Subcutaneous abdominal adipose tissue (tissue), 5 donors: Measurements from ENCODE around the gene FSCN2.

ENCODE experiments used
- H3K27ac ChIP-seq: one replicate; pipeline ENCODE4 v1.7.0; 2013; ENCODE audit warnings: low read depth, mild to moderate bottlenecking, inconsistent platforms, low read length, moderate library complexity
- H3K27me3 ChIP-seq, 5 donors: one replicate each; pipeline ENCODE4 v1.7.0; 2013; ENCODE audit warnings: low read length in 5 of 5, inconsistent platforms in 1 of 5; ENCODE audit not compliant: control insufficient read depth in 5 of 5, insufficient read depth in 4 of 5
- H3K36me3 ChIP-seq, 5 donors: one replicate each; pipeline ENCODE4 v1.7.0; 2013; ENCODE audit warnings: low read length in 5 of 5; ENCODE audit not compliant: control insufficient read depth in 5 of 5, insufficient read depth in 5 of 5
- H3K4me1 ChIP-seq, 5 donors: one replicate each; pipeline ENCODE4 v1.7.0; 2013; ENCODE audit warnings: low read length in 5 of 5, mild to moderate bottlenecking in 3 of 5, moderate library complexity in 1 of 5; ENCODE audit not compliant: control insufficient read depth in 5 of 5, insufficient read depth in 5 of 5
- H3K4me3 ChIP-seq, 5 donors: one replicate each; pipeline ENCODE4 v1.7.0; 2013; ENCODE audit warnings: low read length in 5 of 5, low read depth in 1 of 5
- H3K9ac ChIP-seq, 5 donors: one replicate each; pipeline ENCODE4 v1.7.0; 2013; ENCODE audit warnings: low read length in 5 of 5, mild to moderate bottlenecking in 4 of 5, moderate library complexity in 3 of 5
- H3K9me3 ChIP-seq, 5 donors: one replicate each; pipeline ENCODE4 v1.7.0; 2013; ENCODE audit warnings: low read length in 5 of 5; ENCODE audit not compliant: control insufficient read depth in 5 of 5
- donor health status: healthy.
- donor health status: healthy.
- donor health status: healthy.
- donor health status: healthy.
- donor health status: healthy.

FSCN2 gene

GRCh38 chr17:81549826-81550225 lies 21.6 kb downstream of the FSCN2 start:
- no peak overlapping the region for H3K27ac ChIP-seq
- no peak overlapping the region for H3K9ac ChIP-seq
- no peak overlapping the region for H3K4me3 ChIP-seq
- peaks cover 0 to 55% (median 47%) of the 10 kb centered on the region in 5 donors for H3K36me3 ChIP-seq
- H3K9me3 ChIP-seq = no peaks in the 10 kb centered on the region
- H3K4me1 ChIP-seq = peaks cover 5 to 40% (median 30%) of the 10 kb centered on the region in 5 donors
- H3K27me3 ChIP-seq = no peaks in the 10 kb centered on the region

GRCh38 chr17:81550285-81550684 lies 22.1 kb downstream of the FSCN2 start:
- H3K36me3 ChIP-seq = peaks cover 0 to 50% (median 43%) of the 10 kb centered on the region in 5 donors
- no peaks in the 10 kb centered on the region for H3K9me3 ChIP-seq
- peaks cover 5 to 40% (median 30%) of the 10 kb centered on the region in 5 donors for H3K4me1 ChIP-seq
- H3K27me3 ChIP-seq = no peaks in the 10 kb centered on the region
- H3K9ac ChIP-seq = no peak overlapping the region
- H3K27ac ChIP-seq = no peak overlapping the region
- no peak overlapping the region for H3K4me3 ChIP-seq

- no peaks in the 10 kb centered on the region for H3K9me3 ChIP-seq
- H3K27ac ChIP-seq = no peak overlapping the region
- peak overlapping the region in 4 of 5 donors; percentile 76 to 94 (median 86) for H3K4me3 ChIP-seq
- peaks cover 5 to 40% (median 30%) of the 10 kb centered on the region in 5 donors for H3K4me1 ChIP-seq
- no peaks in the 10 kb centered on the region for H3K27me3 ChIP-seq
- H3K36me3 ChIP-seq = peaks cover 0 to 44% (median 36%) of the 10 kb centered on the region in 5 donors
- peak overlapping the region in 3 of 5 donors; percentile 78 to 87 (median 87) for H3K9ac ChIP-seq
These were observed 22.8 kb downstream of the FSCN2 start for GRCh38 chr17:81550830-81551457.

GRCh38 chr17:81551458-81552243 lies 23.5 kb downstream of the FSCN2 start:
- Histone ChIP-seq H3K27ac (peak overlapping the region; percentile 85), H3K9me3 (no peaks in the 10 kb centered on the region), H3K4me1 (peaks cover 5 to 40% (median 30%) of the 10 kb centered on the region in 5 donors), H3K9ac (peak overlapping the region in 4 of 5 donors; percentile 74 to 87 (median 82)), H3K27me3 (no peaks in the 10 kb centered on the region), H3K36me3 (peaks cover 0 to 44% (median 35%) of the 10 kb centered on the region in 5 donors), H3K4me3 (peak overlapping the region in 4 of 5 donors; percentile 76 to 94 (median 86))

GRCh38 chr17:81552244-81553017 lies 24.3 kb downstream of the FSCN2 start, which contains the start of gene FAAP100:
TSS of gene FAAP100 (minus strand) at chr17:81552353. CDS start at chr17:81552330, 23 bp downstream.
- Histone ChIP-seq H3K27ac (peak within 1 kb of the TSS; percentile 85), H3K4me1 (peaks cover 5 to 40% (median 30%) of the 10 kb centered on the region in 5 donors), H3K36me3 (peaks cover 0 to 44% (median 35%) of the 10 kb centered on the region in 5 donors)

GRCh38 chr17:81553018-81553615 lies 24.9 kb downstream of the FSCN2 start:
- Histone ChIP-seq H3K27me3 (no peaks in the 10 kb centered on the region), H3K4me3 (peak overlapping the region; percentile 76 to 94 (median 86)), H3K9ac (peak overlapping the region; percentile 19 to 81 (median 75)), H3K36me3 (peaks cover 0 to 44% (median 35%) of the 10 kb centered on the region in 5 donors), H3K27ac (peak overlapping the region; percentile 85), H3K9me3 (no peaks in the 10 kb centered on the region), H3K4me1 (peaks cover 5 to 40% (median 30%) of the 10 kb centered on the region in 5 donors)

More at GRCh38 chr17:81552244-81553017, 24.3 kb downstream of the FSCN2 start, which contains the start of gene FAAP100:
- H3K9me3 ChIP-seq = no peaks in the 10 kb centered on the region
- H3K4me3 ChIP-seq = peak within 1 kb of the TSS; percentile 76 to 94 (median 86)
- H3K27me3 ChIP-seq = no peaks in the 10 kb centered on the region
- peak within 1 kb of the TSS; percentile 19 to 87 (median 78) for H3K9ac ChIP-seq

- H3K9ac ChIP-seq = peak overlapping the region in 2 of 5 donors; percentile 75 to 78
- peaks cover 0 to 45% (median 40%) of the 10 kb centered on the region in 5 donors for H3K36me3 ChIP-seq
These were observed 25.5 kb downstream of the FSCN2 start for GRCh38 chr17:81553616-81554181.

GRCh38 chr17:81556175-81556691 lies 28.1 kb downstream of the FSCN2 start:
- Histone ChIP-seq H3K9me3 (no peaks in the 10 kb centered on the region), H3K4me3 (no peak overlapping the region), H3K36me3 (peaks cover 0 to 53% (median 43%) of the 10 kb centered on the region in 5 donors), H3K9ac (no peak overlapping the region), H3K4me1 (peaks cover 5 to 27% (median 24%) of the 10 kb centered on the region in 5 donors), H3K27ac (no peak overlapping the region), H3K27me3 (no peaks in the 10 kb centered on the region)

More at GRCh38 chr17:81553616-81554181, 25.5 kb downstream of the FSCN2 start:
- Histone ChIP-seq H3K4me3 (peak overlapping the region; percentile 76 to 94 (median 86)), H3K27ac (peak overlapping the region; percentile 85), H3K9me3 (no peaks in the 10 kb centered on the region), H3K27me3 (no peaks in the 10 kb centered on the region), H3K4me1 (peaks cover 5 to 40% (median 30%) of the 10 kb centered on the region in 5 donors)

- Histone ChIP-seq H3K27me3 (no peaks in the 10 kb centered on the region), H3K36me3 (peaks cover 0 to 58% (median 47%) of the 10 kb centered on the region in 5 donors), H3K4me3 (no peak overlapping the region), H3K4me1 (peaks cover 5 to 21% (median 18%) of the 10 kb centered on the region in 5 donors), H3K27ac (no peak overlapping the region), H3K9me3 (no peaks in the 10 kb centered on the region), H3K9ac (no peak overlapping the region)
These were observed 28.7 kb downstream of the FSCN2 start for GRCh38 chr17:81556863-81557262.
